ENCODE results near the gene TPRA1. TPM values are rescaled to one million over a fixed set of nuclear protein-coding genes. Genes with fewer than 3 reads are reported as not detected.

TPRA1 gene
- total and polyA plus RNA-seq, 2 of the 4 experiments (the other 2 are of a cell fraction), result 17.9 to 40.1 TPM

GRCh38 chr3:127545711-127546457 lies 44.6 kb downstream of the TPRA1 start (continued):
- no peak for TF ChIP-seq RAD21 (IDR thresholded peaks at IDR 0.05; ENCODE audit: low read length)

GRCh38 chr3:127545216-127545615 lies 45.3 kb downstream of the TPRA1 start:
- H3K9ac ChIP-seq (ENCODE audit: low read depth, low read length), result no peak overlapping the region
- H3K14ac ChIP-seq (replicated peaks; ENCODE audit: low read depth, low read length), result no peak overlapping the region
- dilution Hi-C loops (cut with HindIII; ENCODE audit: low sequenced_read_pairs, unreplicated experiment) (no loop called here), in situ Hi-C loops (cut with MboI; ENCODE audit: low sequenced_read_pairs) (loop anchor here (10.0 kb wide), 1 partner anchor 870 kb away; no protein-coding TSS in a partner anchor), intact Hi-C loops (cut with micrococcal nuclease) (loop anchor here (2.0 to 10.0 kb wide), 2 partner anchors 540 to 866 kb away; no protein-coding TSS in a partner anchor)
- no peak overlapping the region for H2AK9ac ChIP-seq (replicated peaks; ENCODE audit: low read depth, low read length, poor library complexity)
- no peak overlapping the region for H2BK15ac ChIP-seq (ENCODE audit: low read depth, low read length)
- no peak for ATAC-seq (ENCODE audit: low read depth)
- no peak overlapping the region for H2AK5ac ChIP-seq (ENCODE audit: low read depth, low read length)
- POLR2A ChIA-PET (ENCODE audit: unreplicated experiment), result no interaction called here
- WGBS, 2 experiments (ENCODE audit: extremely low coverage in 2 of 2, insufficient read length in 1 of 2), result no CpG with 5 or more reads among the region's 8 CpGs
- no peak overlapping the region for H2BK5ac ChIP-seq (ENCODE audit: low read depth, low read length, poor library complexity, severe bottlenecking)
- no peak overlapping the region for H2AFZ ChIP-seq (replicated peaks; ENCODE audit: low read length, poor library complexity)
- peaks cover 20% of the 10 kb centered on the region for H3K27me3 ChIP-seq (ENCODE audit: control insufficient read depth, insufficient read depth, low read length)
- no peaks in the 10 kb centered on the region for H3K36me3 ChIP-seq (ENCODE audit: control insufficient read depth, insufficient read depth, low read length)
- CTCF ChIA-PET, result interaction anchor here (0.5 kb wide), 1 partner anchor 103 kb away, joined by 3 read pairs; no protein-coding TSS in a partner anchor
- DNase-seq, result no peak
- no peak overlapping the region for H3K23ac ChIP-seq (ENCODE audit: low read depth, low read length)
- H2BK120ac ChIP-seq (ENCODE audit: low read depth, low read length), result no peak overlapping the region
- H2BK20ac ChIP-seq (ENCODE audit: low read depth, low read length), result no peak overlapping the region
- H3K4me3 ChIP-seq (ENCODE audit: insufficient read depth, low read depth, low read length), result no peak overlapping the region
- H3K18ac ChIP-seq (ENCODE audit: low read depth, low read length), result no peak overlapping the region
- H4K8ac ChIP-seq (ENCODE audit: low read depth in 2 of 2, low read length in 2 of 2), result no peak overlapping the region
- no peak overlapping the region for H4K91ac ChIP-seq (ENCODE audit: insufficient read depth, low read depth, low read length)
- no peaks in the 10 kb centered on the region for H4K20me1 ChIP-seq (ENCODE audit: insufficient read depth, low read length)
- no peak for TF ChIP-seq CTCF (conservative IDR thresholded peaks at IDR 0.05; ENCODE audit: low read depth, low read length)
- no peak for TF ChIP-seq SMC3 (IDR thresholded peaks at IDR 0.05; ENCODE audit: low read depth, low read length)
- no peak for TF ChIP-seq CHD1 (IDR thresholded peaks at IDR 0.05; ENCODE audit: low read depth, low read length)
- TF ChIP-seq RCOR1 (IDR thresholded peaks at IDR 0.05; ENCODE audit: insufficient replicate concordance, low read length), result no peak
- no peak for TF ChIP-seq USF2 (IDR thresholded peaks at IDR 0.05; ENCODE audit: low read depth, low read length)
- no peak for TF ChIP-seq MAFK (IDR thresholded peaks at IDR 0.05; ENCODE audit: low read depth, low read length)
- TF ChIP-seq POLR2A (IDR thresholded peaks at IDR 0.05; ENCODE audit: low read depth, low read length), result no peak
- no peak for TF ChIP-seq MXI1 (IDR thresholded peaks at IDR 0.05; ENCODE audit: borderline replicate concordance, low read depth, low read length)
- TF ChIP-seq RFX5 (IDR thresholded peaks at IDR 0.05; ENCODE audit: low read depth, low read length), result no peak
- no peak overlapping the region for H3K27ac ChIP-seq (ENCODE audit: insufficient read depth, low read length)
- H3K4me1 ChIP-seq (ENCODE audit: control insufficient read depth, insufficient read depth, low read length), result no peaks in the 10 kb centered on the region; the same call in 1 of the 2 replicates
- BruUV-seq (replicated peaks), result no TSS peak
- H3K4me2 ChIP-seq (ENCODE audit: low read depth, low read length), result no peak overlapping the region
- H3K9me1 ChIP-seq (ENCODE audit: insufficient read depth, low read length), result no peaks in the 10 kb centered on the region
- no peaks in the 10 kb centered on the region for H3K79me1 ChIP-seq (ENCODE audit: low read depth in 1 of 2, low read length in 2 of 2)
- H4K5ac ChIP-seq (ENCODE audit: low read depth, low read length), result no peak overlapping the region
- no peaks in the 10 kb centered on the region for H3K9me3 ChIP-seq (ENCODE audit: control insufficient read depth, insufficient read depth, low read length)
- H3K4ac ChIP-seq (ENCODE audit: low read depth, low read length), result no peak overlapping the region
- H3K56ac ChIP-seq (ENCODE audit: extremely low read depth, insufficient read depth, low read length), result no peak overlapping the region
